NCI-H510A (cell line): ENCODE measurements around the gene BRMS1L.
"Not testable (repeated sequence)": the region's sequence is repeated elsewhere in the genome, so short reads cannot be mapped to it uniquely, and the experiment has no call there.

Experiments used
- DNase-seq: peaks from one replicate; lab custom pipeline; 2025; lab: John Stamatoyannopoulos, UW

BRMS1L gene, protein sequence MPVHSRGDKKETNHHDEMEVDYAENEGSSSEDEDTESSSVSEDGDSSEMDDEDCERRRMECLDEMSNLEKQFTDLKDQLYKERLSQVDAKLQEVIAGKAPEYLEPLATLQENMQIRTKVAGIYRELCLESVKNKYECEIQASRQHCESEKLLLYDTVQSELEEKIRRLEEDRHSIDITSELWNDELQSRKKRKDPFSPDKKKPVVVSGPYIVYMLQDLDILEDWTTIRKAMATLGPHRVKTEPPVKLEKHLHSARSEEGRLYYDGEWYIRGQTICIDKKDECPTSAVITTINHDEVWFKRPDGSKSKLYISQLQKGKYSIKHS

DNA sequence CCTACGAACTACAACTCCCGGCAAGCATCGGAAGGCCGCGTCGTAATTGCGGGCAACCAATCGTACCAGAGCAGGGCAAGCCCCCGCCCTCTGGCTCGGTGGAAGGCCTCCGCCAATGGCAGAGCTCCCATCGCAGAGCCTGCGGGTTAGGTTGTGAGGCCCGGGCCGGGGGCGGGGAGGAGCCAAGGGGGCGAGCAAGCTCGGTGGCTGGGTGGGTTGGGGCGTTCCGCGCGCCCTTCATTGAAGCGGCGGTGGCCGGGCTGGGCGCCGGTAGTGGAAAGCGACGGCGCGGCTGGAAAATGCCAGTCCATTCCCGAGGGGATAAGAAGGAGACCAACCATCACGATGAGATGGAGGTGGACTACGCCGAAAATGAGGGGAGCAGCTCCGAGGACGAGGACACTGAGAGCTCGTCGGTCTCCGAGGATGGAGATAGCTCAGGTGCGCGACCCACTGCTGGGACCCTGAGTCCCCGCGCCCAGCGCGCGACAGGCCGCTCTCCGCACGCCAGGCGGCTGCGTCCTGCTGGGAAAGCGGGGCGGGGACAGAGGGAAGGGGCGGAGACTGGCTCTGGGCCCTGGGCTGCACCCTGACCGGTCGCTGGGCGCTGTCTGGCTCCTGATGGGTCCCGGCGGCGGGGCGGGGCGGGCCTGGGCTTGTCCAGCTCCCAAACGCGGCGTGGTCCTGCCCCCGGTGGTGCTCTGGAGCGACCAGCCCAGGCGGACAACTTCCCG, at the start of gene BRMS1L:
TSS of gene BRMS1L (plus strand) at position 121 of the 734 bp plus-strand sequence. CDS start at position 300, 179 bp downstream.
- DNase-seq: peak; percentile 99

DNA sequence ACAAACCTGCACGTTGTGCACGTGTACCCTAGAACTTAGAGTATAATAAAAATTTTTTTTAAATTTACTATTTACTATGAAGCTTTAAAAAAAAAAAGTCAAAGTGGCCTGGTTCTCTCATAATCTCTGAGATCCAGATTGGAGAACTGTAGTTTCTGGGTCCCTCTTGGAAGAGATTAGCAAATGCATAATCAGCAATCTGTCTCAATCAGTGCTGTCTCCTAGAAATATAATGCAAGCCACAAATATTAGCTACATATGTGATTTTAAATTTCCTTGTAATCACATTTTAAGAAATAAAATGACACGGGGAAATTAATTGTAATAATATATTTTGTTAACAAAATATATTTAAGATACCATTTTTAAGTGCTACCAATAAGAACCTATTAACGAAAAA, 49.3 kb upstream of the BRMS1L start:
- DNase-seq: no peak

DNA sequence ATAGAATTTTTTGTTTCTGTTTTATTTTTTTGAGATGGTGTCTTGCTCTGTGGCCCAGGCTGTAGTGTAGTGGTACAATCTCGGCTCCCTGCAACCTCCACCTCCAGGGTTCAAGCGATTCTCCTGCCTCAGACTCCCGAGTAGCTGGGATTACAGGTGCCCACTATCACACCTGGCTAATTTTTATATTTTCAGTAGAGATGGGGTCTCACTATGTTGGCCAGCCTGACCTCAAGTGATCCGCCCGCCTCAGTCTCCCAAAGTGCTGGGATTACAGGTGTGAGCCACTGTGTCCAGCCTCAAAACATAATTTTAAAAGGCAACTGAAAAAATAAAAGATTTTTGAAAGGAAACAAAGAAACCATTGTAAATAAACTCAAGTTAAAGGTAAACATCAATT, 48.6 kb upstream of the BRMS1L start:
- DNase-seq: not testable (repeated sequence)

DNA sequence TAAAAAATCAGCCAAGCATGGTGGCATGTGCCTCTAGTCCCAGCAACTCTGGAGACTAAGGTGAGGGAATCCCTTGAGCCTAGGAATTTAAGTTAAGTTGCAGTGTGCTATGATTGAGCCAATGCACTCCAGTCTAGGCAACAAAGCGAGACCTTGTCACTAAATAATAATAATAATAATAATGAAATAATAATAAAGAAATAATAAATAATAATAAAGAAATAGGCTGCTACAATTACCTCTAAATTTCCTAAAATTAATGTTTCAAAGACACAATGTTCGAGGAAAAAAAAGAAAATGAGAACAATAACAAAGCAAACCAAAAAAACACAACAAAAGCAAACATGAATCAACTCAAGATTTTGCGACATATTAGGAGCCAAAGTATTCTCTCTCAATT, 46.8 kb upstream of the BRMS1L start:
- DNase-seq: no peak

DNA sequence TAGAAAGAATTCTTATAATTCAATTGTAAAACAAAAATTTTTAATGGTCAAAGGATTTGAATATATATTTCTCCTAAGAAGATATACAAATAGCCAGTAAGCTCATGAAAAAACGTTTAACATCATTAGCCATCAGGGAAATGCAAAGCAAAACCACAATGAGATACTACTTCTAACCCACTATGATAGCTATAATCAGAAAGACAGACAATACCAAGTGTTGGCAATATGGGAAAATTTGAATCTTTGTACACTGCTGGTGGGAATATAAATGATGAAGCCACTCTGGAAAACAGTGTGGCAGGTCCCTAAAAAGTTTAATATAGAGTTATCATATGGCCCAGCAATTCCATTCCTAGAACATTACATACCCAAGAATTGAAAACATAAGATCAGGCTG, 42.4 kb upstream of the BRMS1L start:
- no peak for DNase-seq

DNA sequence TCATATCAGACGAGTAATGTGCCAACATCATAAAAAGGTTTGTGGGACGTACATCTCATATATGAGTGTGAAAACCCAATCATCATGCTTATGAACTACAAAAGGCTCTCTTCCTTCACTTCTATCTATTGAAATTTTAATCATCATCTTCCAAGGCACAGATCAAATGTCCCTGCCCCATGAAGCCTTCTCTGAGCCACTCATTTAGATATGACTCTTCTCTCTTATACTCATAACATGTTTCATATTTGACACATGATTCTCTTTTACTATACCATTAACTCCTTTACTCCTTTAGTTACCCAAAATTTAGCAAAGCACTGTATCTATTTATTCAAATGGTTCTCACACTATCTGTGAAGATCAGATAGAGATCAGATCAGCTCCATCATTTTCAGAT, 39.3 kb upstream of the BRMS1L start:
- no peak for DNase-seq

DNA sequence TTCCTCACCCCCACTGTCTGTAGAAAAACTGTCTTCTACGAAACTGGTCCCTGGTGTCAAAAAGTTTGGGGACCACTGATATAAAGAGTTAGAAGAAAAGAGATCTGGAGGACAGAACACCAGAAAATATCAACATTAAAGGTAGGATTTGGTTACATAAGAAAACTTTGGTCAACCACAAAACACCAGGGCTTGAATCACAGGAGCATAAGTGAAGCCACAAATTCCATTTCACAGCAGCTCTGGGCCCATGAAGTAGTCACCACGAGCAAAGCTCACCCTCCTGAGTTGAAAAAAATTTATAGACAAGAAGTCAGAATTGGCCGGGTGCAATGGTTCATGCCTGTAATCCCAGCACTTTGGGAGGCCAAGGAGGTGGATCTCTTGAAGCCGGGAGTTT, 36.5 kb upstream of the BRMS1L start:
- no peak for DNase-seq

DNA sequence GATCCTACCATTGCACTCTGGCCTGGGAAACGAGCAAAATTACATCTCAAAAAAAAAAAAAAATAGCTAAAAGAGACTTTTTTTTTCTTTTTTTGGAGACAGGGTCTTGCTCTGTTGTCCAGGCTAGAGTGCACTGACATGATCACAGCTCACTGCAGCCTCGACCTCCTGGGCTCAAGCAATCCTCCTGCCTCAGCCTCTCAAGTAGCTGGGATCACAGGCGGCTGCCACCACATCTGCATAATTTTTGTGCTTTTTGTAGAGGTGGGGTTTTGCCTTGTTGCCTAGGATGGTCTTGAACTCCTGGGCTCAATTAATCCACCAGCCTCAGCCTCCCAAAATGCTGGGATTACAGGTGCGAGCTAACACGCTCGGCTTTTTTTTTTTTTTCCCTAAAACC, 28.3 kb upstream of the BRMS1L start:
- no peak for DNase-seq

DNA sequence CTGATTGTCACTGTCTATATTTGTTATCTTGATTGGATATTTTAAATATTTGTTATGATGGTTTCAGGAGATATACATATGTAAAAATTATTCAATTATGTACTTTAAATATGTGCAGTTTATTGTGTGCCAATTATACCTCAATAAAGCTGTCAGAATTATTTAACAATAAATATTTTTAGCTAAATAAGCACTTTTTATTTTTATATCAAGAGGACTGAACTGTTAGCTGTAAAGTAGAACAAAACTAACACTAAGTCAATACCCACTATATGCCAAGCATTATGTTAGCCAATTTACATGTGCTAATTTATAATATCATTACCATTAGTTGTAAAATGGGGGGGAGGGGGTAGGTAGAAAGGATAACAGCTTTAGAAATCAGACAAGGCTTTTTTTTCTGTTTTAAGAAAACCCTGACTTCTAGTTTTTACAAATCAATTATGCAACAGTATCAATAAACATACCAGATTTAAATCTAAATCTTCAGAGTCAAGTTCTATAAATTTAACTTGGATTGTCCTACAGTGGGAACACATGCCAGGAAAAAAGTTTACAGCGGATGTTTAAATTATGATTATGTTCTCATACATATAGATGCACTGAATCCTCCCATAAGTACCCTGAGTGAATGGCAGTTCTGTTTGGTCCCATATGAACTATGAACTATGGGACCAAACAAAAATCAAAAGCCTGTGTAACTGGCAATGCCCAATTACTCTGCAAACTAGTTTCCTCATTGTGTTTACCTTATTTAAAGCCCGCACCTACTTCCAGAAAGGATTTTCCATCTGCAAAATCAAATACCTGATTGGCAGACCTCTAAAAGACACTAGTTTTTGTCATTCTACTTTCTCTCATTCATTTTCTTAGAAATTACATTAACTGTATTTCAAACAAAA, 19.9 kb upstream of the BRMS1L start:
- DNase-seq: no peak

DNA sequence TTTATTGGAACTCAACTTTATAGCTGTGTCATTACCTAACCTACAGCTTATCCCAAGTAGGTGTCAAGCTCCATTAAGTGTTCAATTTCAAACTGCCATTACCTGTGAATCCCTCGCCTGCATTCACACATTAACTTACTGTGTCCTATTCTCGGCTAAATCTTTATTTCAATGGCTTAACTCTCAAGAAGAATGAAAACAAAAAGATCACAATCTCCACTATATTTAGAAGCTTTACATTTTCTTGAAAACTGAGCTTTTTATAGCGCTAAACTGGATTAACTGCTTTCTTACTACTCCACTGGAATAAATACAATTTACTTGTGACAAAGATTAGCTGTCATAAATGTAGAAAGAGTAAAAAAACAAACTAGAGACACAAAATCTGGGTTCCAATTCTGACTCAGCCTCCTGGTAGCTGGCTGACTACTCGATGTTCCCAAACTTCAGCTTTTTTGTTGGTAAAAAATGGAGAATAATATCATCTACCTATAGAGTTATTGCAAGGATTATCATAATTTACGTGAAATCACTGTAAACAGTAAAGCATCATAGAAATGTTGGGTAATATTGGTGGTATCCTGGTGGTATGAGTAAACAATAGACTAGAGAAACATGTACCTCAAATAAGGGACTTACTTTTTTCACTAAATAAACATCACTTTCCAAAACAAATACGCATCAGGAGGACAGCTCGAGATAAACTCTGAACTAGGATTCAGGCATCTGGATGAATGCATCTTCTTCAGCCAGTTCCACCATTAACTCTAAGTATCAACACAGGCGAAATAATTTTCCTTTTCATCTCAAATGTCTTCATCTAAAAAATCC, 18.8 kb upstream of the BRMS1L start:
- no peak for DNase-seq

DNA sequence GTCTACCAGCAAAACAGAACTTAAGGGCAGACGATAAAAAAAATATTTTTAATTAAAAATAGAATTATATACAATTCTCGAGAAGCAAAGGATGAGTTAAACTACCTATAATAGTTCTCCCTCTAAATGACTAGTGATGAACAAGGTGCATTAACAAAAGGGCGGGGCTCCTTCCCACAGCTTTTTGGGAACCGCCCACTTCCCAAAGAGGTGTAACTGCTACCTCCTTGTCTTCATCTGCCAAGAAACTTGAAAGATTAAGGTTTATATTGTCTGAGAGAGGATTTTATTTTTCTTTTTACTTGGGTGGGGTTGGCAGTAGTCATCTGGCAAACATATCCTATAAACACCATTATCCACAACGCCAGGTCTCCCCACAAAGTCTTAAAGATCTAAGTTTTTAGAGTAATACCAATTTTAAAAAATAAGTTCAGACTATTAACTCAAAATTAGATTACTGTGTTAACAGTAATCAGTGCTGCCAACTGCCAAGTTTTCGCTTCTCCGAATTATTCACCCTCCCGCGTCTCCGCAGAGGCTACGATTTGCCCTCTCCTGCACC, 18.0 kb upstream of the BRMS1L start:
- DNase-seq: peak; percentile 45

DNA sequence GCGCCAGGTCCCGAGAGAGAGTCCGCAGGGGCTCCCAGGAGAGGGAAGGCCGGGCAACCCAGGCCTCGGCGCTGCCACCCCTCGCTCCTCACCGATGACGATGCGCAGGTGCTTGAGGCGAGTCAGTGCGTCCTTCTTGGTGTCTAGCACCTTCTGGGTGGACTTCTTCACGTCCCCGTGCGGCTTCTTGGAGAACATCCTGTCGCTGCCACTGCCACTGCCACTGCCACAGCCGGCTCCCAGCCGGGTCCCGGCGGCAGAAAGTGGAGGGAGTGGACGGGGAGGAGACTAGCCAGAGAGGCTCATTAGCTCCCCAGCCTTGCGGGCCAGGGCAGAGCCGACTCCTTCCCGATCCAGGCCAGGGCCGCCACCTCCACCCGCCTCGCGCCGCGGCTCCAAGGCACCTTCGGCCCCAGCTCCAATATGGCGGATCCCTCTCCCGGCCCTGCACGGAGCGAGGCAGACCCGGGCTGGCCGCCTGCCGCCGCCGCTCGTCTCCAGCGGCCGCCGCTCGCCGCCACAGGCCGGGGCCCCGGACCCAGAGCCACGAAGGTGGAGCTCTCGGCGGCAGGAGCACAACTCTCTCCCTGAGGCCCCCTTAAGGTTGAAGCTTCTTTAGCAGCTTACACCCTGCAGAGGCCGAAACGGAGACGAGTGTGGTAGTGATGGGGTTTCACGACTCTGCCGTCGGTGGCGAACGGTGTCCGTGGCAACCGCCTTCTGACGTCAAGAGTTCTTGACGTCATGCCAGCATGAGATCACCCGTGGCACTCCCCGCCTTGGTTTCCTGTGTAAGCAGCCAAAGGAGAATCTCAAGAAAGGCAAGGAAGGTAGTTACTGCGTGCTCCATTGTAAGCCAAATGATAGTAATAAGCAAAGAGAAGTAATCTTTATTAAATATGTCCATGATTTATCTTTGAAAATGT, 17.2 kb upstream of the BRMS1L start, which contains the start of gene RALGAPA1:
TSS of gene RALGAPA1 (minus strand) at position 658 of the 926 bp plus-strand sequence. CDS start at position 198, 460 bp downstream.
- peak; percentile 97 for DNase-seq

DNA sequence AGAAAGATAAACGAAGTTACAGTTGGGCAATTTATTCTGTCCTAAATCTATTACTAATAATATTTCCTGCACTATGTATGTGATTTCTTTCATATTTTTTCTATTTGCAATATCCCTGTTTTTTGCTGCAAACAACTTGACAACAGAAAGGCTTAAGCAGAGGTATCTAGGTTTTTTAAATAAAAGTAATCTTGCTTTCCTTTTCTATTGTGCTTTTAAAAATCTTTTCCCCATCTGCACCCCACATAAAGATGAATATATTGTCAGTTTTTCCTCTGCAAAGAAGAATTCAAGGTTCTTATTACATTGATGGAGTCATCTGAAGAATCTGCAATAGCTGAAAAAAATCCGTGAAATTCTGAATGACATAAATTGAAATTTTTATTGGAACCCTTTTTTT, 16.5 kb upstream of the BRMS1L start:
- DNase-seq: no peak

DNA sequence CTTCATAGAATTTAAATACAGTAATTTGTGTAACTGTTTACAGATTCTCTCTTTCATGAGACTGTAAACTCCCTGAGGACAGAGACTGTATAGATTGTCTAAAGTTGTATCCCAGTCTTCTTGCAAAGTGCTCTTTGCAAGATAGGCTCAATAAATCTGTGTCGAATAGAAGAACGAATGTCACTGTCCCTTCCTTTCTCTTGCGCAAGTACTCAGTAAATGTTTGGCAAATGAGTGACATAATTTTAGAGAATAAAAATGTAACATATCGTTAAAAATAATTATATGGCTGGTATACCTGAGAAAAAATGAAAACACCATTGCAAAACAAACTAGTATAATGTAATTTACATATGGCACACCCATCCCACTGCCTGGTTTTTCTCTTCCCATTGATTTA, 15.2 kb upstream of the BRMS1L start:
- DNase-seq: no peak

DNA sequence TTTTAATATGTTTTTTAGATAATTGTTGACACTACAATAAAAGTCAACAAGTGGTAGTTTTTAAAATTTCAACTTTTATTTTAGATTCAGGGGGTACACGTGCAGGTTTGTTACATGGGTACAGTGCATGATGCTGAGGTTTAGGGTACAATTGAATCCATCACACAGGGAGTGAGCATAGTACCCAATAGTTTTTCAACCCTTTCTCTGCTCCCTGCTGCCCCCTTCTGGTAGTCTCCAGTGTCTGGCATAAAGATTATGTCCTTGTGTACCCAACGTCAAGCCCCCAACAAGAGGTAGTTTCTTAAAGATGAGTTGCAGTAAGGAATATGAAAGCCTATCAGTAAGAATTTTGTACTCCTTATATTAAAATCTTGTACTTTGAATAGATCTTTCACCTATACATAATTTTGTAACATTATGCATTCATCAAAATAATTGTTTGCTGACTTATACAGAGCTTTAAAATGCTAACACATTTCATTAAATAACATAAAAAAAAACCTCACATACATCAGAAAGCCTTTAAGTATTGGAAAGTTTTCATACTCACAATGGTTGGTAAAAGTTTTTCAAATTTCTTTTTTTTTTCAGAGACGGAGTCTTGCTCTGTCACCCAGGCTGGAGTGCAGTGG, 11.7 kb upstream of the BRMS1L start:
- no peak for DNase-seq

DNA sequence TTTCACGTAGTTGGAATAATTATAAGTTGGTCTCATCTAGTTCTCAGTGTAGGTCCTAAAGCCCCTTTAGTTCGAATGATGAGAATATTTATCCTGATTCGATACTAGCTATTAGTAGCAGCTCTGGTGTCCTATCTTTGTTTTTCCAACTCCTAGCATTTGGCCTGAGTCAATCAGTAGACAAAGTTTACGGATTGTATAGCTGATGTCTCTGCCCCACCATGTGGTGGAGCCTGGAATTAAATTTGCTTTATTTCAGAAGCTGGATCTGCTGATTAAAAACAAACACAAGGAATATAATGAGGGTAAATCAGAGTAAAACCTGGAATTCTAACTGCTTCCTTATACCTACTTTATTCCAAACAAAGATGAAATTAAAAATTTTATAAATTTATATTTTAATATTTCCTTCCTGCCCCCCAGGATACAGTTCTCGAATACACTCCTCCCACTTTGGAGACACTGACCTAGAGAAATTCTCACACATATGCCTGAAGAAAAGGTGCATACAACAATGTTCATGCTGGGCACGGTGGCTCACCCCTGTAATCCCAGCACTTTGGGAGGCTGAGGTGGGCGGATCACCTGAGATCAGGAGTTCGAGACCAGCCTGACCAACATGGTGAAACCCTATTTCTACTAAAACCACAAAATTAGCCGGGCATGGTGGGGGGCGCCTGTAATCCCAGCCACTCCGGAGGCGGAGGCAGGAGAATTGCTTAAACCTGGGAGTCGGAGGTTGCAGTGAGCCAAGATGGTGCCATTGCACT, 7.6 kb upstream of the BRMS1L start:
- no peak for DNase-seq

DNA sequence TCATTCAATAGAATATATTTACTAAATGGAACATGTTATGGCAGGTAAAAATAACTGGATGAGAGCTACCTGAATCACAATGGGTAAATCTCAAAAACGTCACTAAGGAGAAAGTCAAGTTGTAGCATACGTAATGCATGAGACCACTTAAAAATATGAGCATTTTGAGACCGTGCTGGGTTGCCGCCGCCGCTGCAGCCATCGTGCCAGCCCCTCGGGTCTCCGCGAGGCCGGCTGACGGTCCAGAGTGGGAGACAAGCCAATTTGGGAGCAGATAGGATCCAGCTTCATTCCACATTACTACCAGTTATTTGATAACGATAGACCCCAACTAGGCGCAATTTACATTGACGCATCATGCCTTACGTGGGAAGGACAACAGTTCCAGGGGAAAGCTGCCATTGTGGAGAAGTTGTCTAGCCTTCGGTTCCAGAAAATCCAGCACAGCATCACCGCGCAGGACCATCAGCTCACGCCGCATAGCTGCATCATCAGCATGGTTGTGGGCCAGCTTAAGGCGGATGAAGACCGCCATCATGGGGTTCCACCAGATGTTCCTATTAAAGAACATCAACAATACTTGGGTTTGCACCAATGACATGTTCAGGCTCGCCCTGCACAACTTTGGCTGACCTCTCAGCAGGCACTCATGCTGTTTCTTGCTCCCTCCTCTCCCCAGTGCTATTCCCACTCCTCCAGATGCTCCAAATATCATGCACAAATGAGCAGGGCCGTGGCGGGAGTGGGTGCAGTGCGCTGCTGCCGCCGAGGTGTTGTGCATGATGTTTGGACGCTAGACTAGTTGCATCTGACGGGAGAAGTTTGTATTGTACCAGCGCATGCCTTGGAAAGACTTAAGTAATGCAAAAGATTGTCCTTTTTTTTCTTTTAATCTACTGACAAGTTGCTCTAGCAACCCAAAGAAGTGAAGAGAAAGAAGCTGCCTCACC, 6.3 kb upstream of the BRMS1L start:
- no peak for DNase-seq
